NCI-H1105 treated with DMSO at 0.1 percent for 48 hours (cell line): ENCODE results near the gene TIMM13.

Experiments
- DNase-seq: peaks from one replicate; lab custom pipeline; 2025; lab: John Stamatoyannopoulos, UW

The TIMM13 gene

GRCh38 chr19:2454962-2455850, 27.8 kb upstream of the TIMM13 start:
- no peak for DNase-seq

DNA sequence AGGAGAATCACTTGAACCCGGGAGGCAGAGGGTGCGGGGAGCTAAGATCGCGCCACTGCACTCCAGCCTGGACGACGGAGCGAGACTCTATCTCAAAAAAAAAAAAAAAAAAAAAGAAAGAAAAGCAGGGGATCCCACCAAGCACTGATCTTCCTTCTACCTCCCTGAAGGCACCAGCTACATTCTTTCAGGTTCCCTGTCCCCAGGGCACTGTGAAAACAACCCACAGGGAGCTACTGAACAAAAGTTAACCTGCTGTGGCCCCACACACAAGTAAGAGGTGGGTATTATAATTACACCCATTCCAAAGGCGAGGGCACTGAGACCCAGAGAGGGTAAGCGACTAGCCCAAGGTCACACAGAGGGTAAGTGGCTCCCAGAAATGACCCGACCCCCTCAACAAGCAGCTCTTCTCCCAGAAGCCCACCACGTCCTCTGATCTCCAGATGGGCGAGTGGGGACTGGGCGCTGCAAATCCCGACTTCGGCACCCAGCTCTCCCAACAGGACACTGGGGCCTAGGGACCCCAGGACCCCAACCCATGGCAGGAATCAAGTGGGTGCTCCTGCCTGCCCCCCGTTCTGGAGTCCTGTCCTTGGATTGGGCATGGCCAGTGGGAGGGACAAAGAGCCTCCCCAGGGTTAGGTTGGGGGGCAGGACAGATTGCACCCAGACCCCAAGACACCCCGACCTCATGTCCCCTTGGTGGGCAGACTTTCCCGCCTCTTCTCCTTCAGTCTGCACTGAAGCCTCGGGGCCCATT, 27.0 kb upstream of the TIMM13 start:
- DNase-seq, result no peak

- no peak for DNase-seq
Measured at GRCh38 chr19:2453431-2454025, 26.1 kb upstream of the TIMM13 start.

DNA sequence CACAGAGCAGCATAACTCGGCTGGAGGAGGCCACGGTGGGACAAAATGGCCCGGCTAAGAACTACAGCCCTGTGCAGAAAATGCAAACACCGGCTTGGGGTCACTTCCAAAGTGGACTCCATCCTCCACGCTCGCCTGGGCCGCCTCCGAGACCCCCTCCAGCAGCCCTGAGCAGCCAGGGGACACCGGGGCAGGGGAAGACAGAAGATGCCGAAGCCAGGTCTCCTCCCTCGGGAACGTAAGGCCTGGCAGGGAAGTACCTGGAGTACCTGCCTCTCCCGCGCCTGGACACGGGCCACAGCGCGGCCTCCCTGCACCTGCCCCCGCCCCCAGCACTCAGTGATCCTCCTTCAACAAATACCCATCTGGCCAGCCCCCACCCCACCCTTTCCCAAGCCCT, 24.4 kb upstream of the TIMM13 start:
- no peak for DNase-seq

DNA sequence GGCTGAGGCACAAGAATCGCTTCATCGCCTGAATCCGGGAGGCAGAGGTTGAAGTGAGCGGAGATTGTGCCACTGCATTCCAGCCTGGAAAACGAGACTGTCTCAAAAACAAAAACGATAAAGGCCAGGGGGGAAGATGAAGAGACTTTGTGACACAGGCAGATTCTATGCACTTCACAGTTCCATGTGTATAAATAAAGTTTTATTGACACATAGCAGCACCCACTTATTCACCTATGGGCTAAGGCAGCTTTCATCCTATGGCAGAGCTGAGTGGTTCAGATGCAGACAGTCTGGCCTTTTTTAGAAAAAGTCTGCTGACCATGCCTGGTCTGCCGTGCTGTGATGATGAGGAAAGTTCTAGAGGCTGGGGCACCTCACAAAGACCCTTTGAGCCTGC, 23.8 kb upstream of the TIMM13 start:
- DNase-seq, result no peak

DNA sequence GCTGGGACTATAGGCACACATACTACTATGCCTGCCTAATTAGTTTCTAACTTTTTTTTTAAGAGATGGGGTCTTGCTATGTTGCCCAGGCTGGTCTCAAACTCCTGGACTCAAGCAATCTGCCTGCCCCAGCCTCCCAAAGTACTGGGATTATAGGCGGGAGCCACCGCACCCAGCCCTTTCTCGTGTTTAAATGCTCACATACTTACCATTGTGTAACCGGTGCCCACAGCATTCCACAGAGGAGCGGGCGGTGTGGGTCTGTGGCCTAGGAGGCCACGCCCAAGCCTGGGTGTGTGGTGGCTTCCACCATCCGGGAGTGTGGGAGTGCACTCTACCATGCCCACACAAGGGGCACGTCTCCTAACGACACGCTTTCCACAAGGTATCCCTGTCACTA, 21.6 kb upstream of the TIMM13 start:
- no peak for DNase-seq

DNA sequence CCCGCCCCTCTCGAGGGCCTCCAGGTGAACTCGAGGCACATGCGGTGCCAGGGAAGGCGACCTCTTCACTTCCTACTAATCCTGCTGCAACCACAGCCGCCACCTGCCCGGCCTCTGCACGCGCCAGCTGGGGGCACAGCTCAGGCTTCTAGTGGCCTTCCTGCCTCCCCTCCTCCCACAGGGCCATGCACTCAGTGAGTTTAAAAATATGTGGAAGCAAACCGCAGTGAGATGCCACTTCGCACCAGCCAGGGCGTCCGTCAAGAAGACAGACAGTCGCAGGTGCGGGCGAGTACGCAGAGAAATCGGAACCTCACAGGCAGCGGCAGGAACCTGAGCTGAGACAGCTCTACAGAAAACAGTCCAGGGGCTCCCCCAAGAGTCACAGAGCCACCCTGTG, 19.0 kb upstream of the TIMM13 start:
- no peak for DNase-seq

DNA sequence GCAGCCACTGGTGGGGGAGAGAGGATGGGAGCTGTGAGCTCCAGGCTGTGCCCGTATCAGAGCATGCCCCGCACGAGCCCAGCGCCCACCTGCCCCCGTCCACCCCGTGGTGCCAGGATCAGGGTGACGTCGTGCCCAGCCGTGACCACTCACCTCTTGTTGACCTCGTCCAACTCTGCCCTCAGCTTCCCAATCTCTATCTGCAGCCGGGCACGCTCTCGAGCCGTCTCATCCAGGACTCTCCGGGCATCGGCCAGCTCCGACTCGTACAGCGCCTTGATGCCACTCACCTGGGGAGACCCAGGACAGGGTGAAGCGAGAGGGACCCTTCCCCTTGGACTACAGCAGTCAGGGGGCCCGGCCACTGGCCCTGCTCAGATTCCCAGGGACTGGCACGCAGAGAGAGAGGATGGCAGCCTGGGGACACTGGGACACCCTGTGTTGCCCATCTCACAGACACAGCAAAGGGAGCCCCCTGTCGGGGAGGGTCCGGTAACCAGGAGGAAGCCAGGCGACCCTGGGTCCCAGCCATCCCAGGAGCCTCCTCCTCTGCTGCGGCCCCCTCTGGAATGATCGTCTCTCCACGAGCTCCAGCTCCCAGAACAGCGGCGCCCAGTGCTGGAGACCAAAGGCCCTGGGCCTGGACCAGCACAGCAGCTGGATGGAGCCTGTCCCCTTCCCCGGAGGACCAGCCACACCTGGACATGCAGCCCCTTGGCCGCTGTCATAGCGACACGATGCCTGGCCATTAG, 17.0 kb upstream of the TIMM13 start:
- no peak for DNase-seq

- DNase-seq, result no peak
Measured at GRCh38 chr19:2443785-2444182, 16.4 kb upstream of the TIMM13 start.

DNA sequence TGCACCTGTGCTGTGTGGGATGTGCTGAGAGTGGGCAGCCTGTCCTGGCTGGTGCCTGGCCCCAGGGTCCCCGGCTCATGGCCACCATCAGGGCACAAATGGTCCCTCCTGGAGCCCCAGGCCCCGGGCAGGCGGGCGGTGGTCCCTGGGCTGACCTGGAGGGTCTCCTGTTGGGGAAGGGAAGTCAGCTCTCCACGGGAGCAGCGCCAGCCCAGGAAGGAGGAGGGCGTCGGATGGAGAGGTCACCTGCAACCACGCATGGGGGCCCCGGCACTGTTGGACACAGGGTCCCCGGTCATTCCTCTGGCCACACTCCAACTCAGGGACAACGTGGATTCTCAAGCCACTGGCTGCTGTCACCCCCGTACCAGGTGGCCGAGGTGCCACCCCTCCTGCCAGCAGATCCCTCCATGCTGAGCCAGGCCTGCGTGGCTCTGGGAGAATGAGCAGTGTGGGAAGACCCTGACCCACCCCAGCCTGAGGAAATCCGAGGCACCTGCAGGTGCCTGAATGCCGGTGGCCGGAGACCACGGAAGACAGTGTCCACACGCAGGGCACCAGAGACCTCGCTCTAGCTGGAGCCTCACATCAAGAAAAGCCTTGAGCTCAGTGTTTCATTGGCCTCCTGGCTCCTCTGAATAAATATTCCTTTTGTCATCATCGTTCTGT, 15.9 kb upstream of the TIMM13 start:
- no peak for DNase-seq

DNA sequence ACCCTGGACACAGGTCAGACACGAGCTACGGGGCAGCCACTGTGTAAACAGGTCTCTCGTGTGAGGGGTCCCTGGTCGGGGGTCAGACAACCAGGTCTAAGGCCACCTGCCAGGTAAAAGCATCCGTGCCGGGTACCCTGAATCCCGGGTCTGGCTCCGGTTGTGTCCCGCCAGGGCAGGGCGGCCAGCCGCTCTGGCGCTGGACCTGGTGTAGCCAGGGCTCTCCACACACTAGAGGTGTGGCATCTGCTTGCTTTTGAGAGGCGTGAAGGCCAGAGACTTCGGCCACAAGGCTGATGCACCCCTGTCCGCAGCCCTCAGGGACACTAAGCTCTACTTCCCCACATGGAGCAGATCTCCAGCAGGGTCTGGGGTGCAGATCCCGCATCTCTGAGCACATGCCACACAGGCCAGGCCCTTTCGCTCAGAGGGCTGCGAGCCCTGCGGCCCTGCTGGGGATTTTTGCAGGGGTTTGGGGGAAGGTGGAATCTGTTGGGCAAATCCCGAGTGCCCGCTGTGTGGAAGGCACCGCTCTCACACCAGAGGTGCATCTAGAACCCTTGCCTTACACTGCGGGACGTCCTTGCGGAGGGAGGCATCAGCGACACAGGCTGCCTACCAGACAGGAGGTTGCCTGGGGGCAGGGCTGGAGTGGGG, 13.8 kb upstream of the TIMM13 start:
- DNase-seq, result no peak

GRCh38 chr19:2440515-2440914, 13.1 kb upstream of the TIMM13 start:
- no peak for DNase-seq

GRCh38 chr19:2438178-2438577, 10.8 kb upstream of the TIMM13 start:
- DNase-seq, result no peak

GRCh38 chr19:2436926-2437325, 9.5 kb upstream of the TIMM13 start:
- no peak for DNase-seq

DNA sequence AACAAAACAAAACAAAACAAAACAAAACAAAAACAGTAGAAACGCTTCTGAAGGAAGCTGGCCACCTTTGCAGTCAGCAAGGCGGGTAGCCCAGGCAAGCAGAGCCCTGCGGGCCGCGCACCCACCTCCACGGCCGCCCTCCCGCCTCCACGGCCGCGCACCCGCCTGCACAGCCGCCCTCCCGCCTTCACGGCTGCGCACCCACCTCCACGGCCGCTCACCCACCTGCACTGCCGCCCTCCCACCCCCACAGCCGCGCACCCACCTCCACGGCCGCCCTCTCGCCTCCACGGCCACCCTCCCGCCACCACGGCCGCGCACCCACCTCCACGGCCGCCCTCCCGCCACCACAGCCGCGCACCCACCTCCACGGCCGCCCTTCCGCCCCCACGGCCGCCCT, 9.0 kb upstream of the TIMM13 start:
- no peak for DNase-seq

- no peak for DNase-seq
Measured at GRCh38 chr19:2434721-2435265, 7.4 kb upstream of the TIMM13 start.

DNA sequence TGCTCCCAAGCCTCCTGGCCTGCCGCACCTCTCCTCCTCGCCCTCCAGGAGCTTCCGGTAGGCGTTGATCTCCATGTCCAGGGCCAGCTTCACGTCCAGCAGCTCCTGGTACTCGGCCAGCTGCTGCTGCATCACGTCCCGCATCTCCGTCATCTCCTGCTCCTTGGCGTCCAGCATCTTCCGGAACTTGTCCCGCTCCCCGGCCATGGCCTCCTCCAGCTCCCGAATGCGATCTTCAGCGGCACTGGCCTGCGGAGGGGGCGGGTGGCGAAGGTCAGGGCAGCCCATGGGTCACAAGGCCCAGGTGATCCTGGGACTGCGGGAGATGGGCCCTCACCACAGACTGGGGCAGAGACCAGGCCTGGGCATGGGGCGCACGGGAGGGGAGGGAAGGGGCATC, 6.9 kb upstream of the TIMM13 start:
- no peak for DNase-seq

DNA sequence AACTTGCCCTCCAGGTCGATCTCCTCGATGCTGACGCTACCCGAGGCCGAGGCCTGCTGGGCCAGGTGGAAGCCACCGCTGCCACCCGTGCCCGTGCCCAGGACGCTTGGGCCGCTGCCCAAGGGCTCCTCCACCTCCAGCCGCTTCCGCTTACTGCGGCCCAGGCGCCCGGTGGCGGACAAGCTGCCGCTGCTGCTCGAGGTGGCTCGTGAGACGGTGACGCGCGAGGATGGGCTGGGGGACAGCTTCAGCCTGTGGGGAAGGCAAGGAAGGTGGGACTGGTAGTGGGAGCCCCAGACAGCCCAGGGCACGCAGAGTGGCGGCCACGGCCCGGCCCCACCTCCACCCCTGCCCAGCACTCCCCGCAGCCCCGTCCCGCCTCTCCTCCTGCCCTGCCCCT, 6.5 kb upstream of the TIMM13 start:
- no peak for DNase-seq

- DNase-seq, result no peak
Measured at GRCh38 chr19:2432131-2432848, 4.9 kb upstream of the TIMM13 start.
